ENCODE measurements around the gene LPP. TPM values are rescaled to one million over a fixed set of nuclear protein-coding genes. Genes with fewer than 3 reads are reported as not detected.

LPP gene
- total RNA-seq, 1 experiment from 2014 or later, result 54.0 TPM

- intact Hi-C loops (cut with micrococcal nuclease), result no loop called here
- no peaks in the 10 kb centered on the region for H4K20me1 ChIP-seq (ENCODE audit: insufficient read depth)
- ATAC-seq, result no peak
- no peak overlapping the region for H3K4me3 ChIP-seq (replicated peaks in 1 of 2; ENCODE audit: low read depth in 1 of 2, low read length in 2 of 2)
- ChIA-PET RAD21 (ENCODE audit: low non-redundant PET in 1 of 2, low total read pairs in 2 of 2, uncharacterized antibody in 2 of 2, unreplicated experiment in 2 of 2) (interaction anchor here in 1 of 2 experiments (1.0 kb wide), 1 partner anchor 230 kb away, joined by 3 read pairs; no protein-coding TSS in a partner anchor), CTCF (no interaction called here), POLR2A (no interaction called here)
- no peaks in the 10 kb centered on the region for H3K9me3 ChIP-seq (ENCODE audit: control insufficient read depth in 1 of 2, insufficient read depth in 1 of 2, low read depth in 1 of 2, low read length in 2 of 2)
- DNase-seq (ENCODE audit: low read depth, low spot score), result no peak
- H3K4me2 ChIP-seq (ENCODE audit: low read length), result no peak overlapping the region
- H3K4me1 ChIP-seq (ENCODE audit: control insufficient read depth in 1 of 2, insufficient read depth in 2 of 2, low read length in 2 of 2), result no peaks in the 10 kb centered on the region
- H3K79me2 ChIP-seq (ENCODE audit: insufficient read depth, low read length), result no peaks in the 10 kb centered on the region
- H3K9ac ChIP-seq (ENCODE audit: low read length), result no peak overlapping the region
- no peaks in the 10 kb centered on the region for H3K36me3 ChIP-seq (ENCODE audit: control insufficient read depth in 1 of 2, insufficient read depth in 2 of 2, low read length in 2 of 2)
- H2AFZ ChIP-seq (ENCODE audit: low read depth, low read length, poor library complexity, severe bottlenecking), result no peak overlapping the region
- no peak for TF ChIP-seq POLR2A (IDR thresholded peaks at IDR 0.05; ENCODE audit: borderline replicate concordance, extremely low read depth, insufficient read depth, insufficient read length)
- no peaks in the 10 kb centered on the region for H3K9me2 ChIP-seq (ENCODE audit: insufficient read depth)
- no TSS peak for BruUV-seq (replicated peaks)
- H3K27ac ChIP-seq (ENCODE audit: low read depth, low read length), result no peak overlapping the region
- no peaks in the 10 kb centered on the region for H3K27me3 ChIP-seq (ENCODE audit: insufficient read depth, low read length)
Observed at GRCh38 chr3:188380252-188380651, 226.3 kb downstream of the LPP start.

- ChIA-PET POLR2A (no interaction called here), CTCF (no interaction called here), RAD21 (ENCODE audit: low non-redundant PET in 1 of 2, low total read pairs in 2 of 2, uncharacterized antibody in 2 of 2, unreplicated experiment in 2 of 2) (interaction anchor here in 1 of 2 experiments (1.0 kb wide), 1 partner anchor 230 kb away, joined by 3 read pairs; no protein-coding TSS in a partner anchor)
- H3K4me2 ChIP-seq (ENCODE audit: low read length), result no peak overlapping the region
- BruUV-seq (replicated peaks), result no TSS peak
- H3K27ac ChIP-seq (ENCODE audit: low read depth, low read length), result no peak overlapping the region
- no peak overlapping the region for H3K4me3 ChIP-seq (replicated peaks in 1 of 2; ENCODE audit: low read depth in 1 of 2, low read length in 2 of 2)
- no peak for TF ChIP-seq POLR2AphosphoS5 (IDR thresholded peaks at IDR 0.05; ENCODE audit: low read depth, low read length)
- TF ChIP-seq POLR2A (IDR thresholded peaks at IDR 0.05; ENCODE audit: borderline replicate concordance, extremely low read depth, insufficient read depth, insufficient read length), result no peak
- no peak for TF ChIP-seq REST (IDR thresholded peaks at IDR 0.05; ENCODE audit: low read depth)
- TF ChIP-seq FOSL1 (IDR thresholded peaks at IDR 0.05; ENCODE audit: low read depth), result no peak
- no peak for TF ChIP-seq ZNF274 (IDR thresholded peaks at IDR 0.05; ENCODE audit: low read depth, low read length)
- TF ChIP-seq SRF (IDR thresholded peaks at IDR 0.05; ENCODE audit: low read depth), result no peak
- TF ChIP-seq MAX (IDR thresholded peaks at IDR 0.05), result no peak
- TF ChIP-seq YY1 (IDR thresholded peaks at IDR 0.05; ENCODE audit: extremely low read depth, insufficient replicate concordance, low read depth, low read length), result no peak
- no peak for TF ChIP-seq ATF3 (IDR thresholded peaks at IDR 0.05)
- TF ChIP-seq ZBTB33 (IDR thresholded peaks at IDR 0.05; ENCODE audit: extremely low read depth, insufficient replicate concordance, low read length), result no peak
- TF ChIP-seq SIN3A (IDR thresholded peaks at IDR 0.05; ENCODE audit: low read depth), result no peak
- no peak overlapping the region for H3K9ac ChIP-seq (ENCODE audit: low read length)
- no peaks in the 10 kb centered on the region for H3K36me3 ChIP-seq (ENCODE audit: control insufficient read depth in 1 of 2, insufficient read depth in 2 of 2, low read length in 2 of 2)
- no peaks in the 10 kb centered on the region for H3K27me3 ChIP-seq (ENCODE audit: insufficient read depth, low read length)
- H3K4me1 ChIP-seq (ENCODE audit: control insufficient read depth in 1 of 2, insufficient read depth in 2 of 2, low read length in 2 of 2), result no peaks in the 10 kb centered on the region
- H4K20me1 ChIP-seq (ENCODE audit: insufficient read depth), result no peaks in the 10 kb centered on the region
- ATAC-seq (no peak), DNase-seq (ENCODE audit: low read depth, low spot score) (no peak)
- intact Hi-C loops (cut with micrococcal nuclease), result no loop called here
- H3K9me3 ChIP-seq (ENCODE audit: control insufficient read depth in 1 of 2, insufficient read depth in 1 of 2, low read depth in 1 of 2, low read length in 2 of 2), result no peaks in the 10 kb centered on the region
- no peaks in the 10 kb centered on the region for H3K9me2 ChIP-seq (ENCODE audit: insufficient read depth)
- H2AFZ ChIP-seq (ENCODE audit: low read depth, low read length, poor library complexity, severe bottlenecking), result no peak overlapping the region
- H3K79me2 ChIP-seq (ENCODE audit: insufficient read depth, low read length), result no peaks in the 10 kb centered on the region
Observed at GRCh38 chr3:188380722-188381121, 226.8 kb downstream of the LPP start.
